Kidney (tissue), 22 donors: ENCODE measurements around the gene PCDHGA8. TPM values are rescaled to one million over a fixed set of nuclear protein-coding genes. Genes with fewer than 3 reads are reported as not detected.

ENCODE experiments used
- DNase-seq, 5 donors: peaks; one replicate each; pipeline ENCODE4 v3.0.0-alpha.2; 2013 to 2020
- FAIRE-seq: peaks from 2 replicates; lab custom pipeline; 2012; peaks lifted over from hg19 to GRCh38; lab: Jason Lieb, UNC
- H3K27ac ChIP-seq, 2 donors: one replicate each; pipeline ENCODE4 v1.7.0; 2013; ENCODE audit warnings: low read depth in 2 of 2, low read length in 2 of 2, inconsistent platforms in 1 of 2
- H3K27me3 ChIP-seq: one replicate; pipeline ENCODE4 v1.7.1; 2013; ENCODE audit warnings: low read length, inconsistent platforms; ENCODE audit not compliant: control insufficient read depth, insufficient read depth
- H3K36me3 ChIP-seq, 3 donors: one replicate each; pipeline versions ENCODE4 v1.7.0 to v1.7.1; 2013; ENCODE audit warnings: low read length in 3 of 3, control low read depth in 1 of 3, inconsistent platforms in 1 of 3; ENCODE audit not compliant: insufficient read depth in 3 of 3, control insufficient read depth in 2 of 3
- H3K4me1 ChIP-seq, 3 donors: one replicate each; pipeline versions ENCODE4 v1.7.0 to v1.7.1; 2013; ENCODE audit warnings: low read length in 3 of 3, inconsistent platforms in 1 of 3, low read depth in 1 of 3; ENCODE audit not compliant: control insufficient read depth in 2 of 3, insufficient read depth in 2 of 3
- H3K4me3 ChIP-seq, 3 donors: one replicate each; pipeline versions ENCODE4 v1.7.0 to v1.8.1; 2013; ENCODE audit warnings: low read length in 3 of 3, control low read depth in 1 of 3, inconsistent platforms in 1 of 3
- H3K9ac ChIP-seq, 3 donors: one replicate each; pipeline versions ENCODE4 v1.7.0 to v1.7.1; 2013; ENCODE audit warnings: low read length in 3 of 3, control low read depth in 1 of 3, inconsistent platforms in 1 of 3
- H3K9me3 ChIP-seq, 3 donors: one replicate each; pipeline versions ENCODE4 v1.7.0 to v1.7.1; 2013; ENCODE audit warnings: low read length in 3 of 3, control low read depth in 1 of 3, inconsistent platforms in 1 of 3; ENCODE audit not compliant: control insufficient read depth in 2 of 3, insufficient read depth in 1 of 3
- intact Hi-C: fragments of 100-400 bp; cut with DNase I; formaldehyde crosslinking; loops from one replicate; pipeline ENCODE4 v1.11.1; 2022
- long read RNA-seq, 10 donors: library from polyadenylated mRNA in 1 of 10; unstranded in 1 of 10; transcript quantifications; one replicate each; pipeline ENCODE4 v2.0.0 and lab custom pipeline, GENCODE V29; 2021 to 2026
- polyA plus RNA-seq: library from polyadenylated mRNA; stranded (reverse); fragments of 350-450 nt; fragmentation: Illumina TruSeq; extraction: RNeasy Lipid Tissue Mini Kit (QIAGEN cat#74804); gene quantifications from one replicate; pipeline ENCODE4 v1.2.3, GENCODE V29; 2014; ENCODE audit warnings: low read depth, low replicate concordance; ENCODE audit not compliant: insufficient read depth
- total RNA-seq: library from RNA; stranded (reverse); fragmentation: NEBNext Ultra II Directional; extraction: Animal tissue kit (Norgen Biotek cat#: 25700); gene quantifications from one replicate; pipeline ENCODE4 v1.2.1, GENCODE V29; 2021
- TF ChIP-seq, protein P1 (sequence below): IDR thresholded peaks from 3 replicates; pipeline ENCODE4 v1.5.1; 2012; ENCODE audit warnings: mild to moderate bottlenecking, moderate library complexity, borderline replicate concordance; ENCODE audit not compliant: insufficient read depth; ENCODE audit errors: extremely low read depth
- donor health status: control.
- donor health status: control.
- donor health status: control.
- donor health status: control.
- donor health status: control.
- donor health status: DM: yes; HTN: yes; CAD: no.
- donor health status: Normal renal cell carcinoma (clear cell type).

PCDHGA8 gene
- 1.8 TPM for total RNA-seq
- 0.09 TPM for polyA plus RNA-seq
- long read RNA-seq, donor 1, full-length matches to known transcripts: 2 of 2 reads
- long read RNA-seq, donor 1, partial matches to known transcripts: 0 of 2 reads
- long read RNA-seq, donor 1, other reads (novel, unspliced or antisense): 0 of 2 reads
- long read RNA-seq, donor 2, full-length matches to known transcripts: 2 of 2 reads
- long read RNA-seq, donor 2, partial matches to known transcripts: 0 of 2 reads
- long read RNA-seq, donor 2, other reads (novel, unspliced or antisense): 0 of 2 reads
- long read RNA-seq, donor 3: 0 reads
- long read RNA-seq, donor 4, full-length matches to known transcripts: 2 of 2 reads
- long read RNA-seq, donor 4, partial matches to known transcripts: 0 of 2 reads
- long read RNA-seq, donor 4, other reads (novel, unspliced or antisense): 0 of 2 reads
- long read RNA-seq, donor 5: 0 reads
- long read RNA-seq, donor 6, full-length matches to known transcripts: 1 of 1 reads
- long read RNA-seq, donor 6, partial matches to known transcripts: 0 of 1 reads
- long read RNA-seq, donor 6, other reads (novel, unspliced or antisense): 0 of 1 reads
- long read RNA-seq, donor 7: 0 reads
- long read RNA-seq, donor 8, full-length matches to known transcripts: 3 of 3 reads
- long read RNA-seq, donor 8, partial matches to known transcripts: 0 of 3 reads
- long read RNA-seq, donor 8, other reads (novel, unspliced or antisense): 0 of 3 reads
- long read RNA-seq, donor 9, full-length matches to known transcripts: 2 of 2 reads
- long read RNA-seq, donor 9, partial matches to known transcripts: 0 of 2 reads
- long read RNA-seq, donor 9, other reads (novel, unspliced or antisense): 0 of 2 reads
- long read RNA-seq, donor 10, full-length matches to known transcripts: 5 of 5 reads
- long read RNA-seq, donor 10, partial matches to known transcripts: 0 of 5 reads
- long read RNA-seq, donor 10, other reads (novel, unspliced or antisense): 0 of 5 reads

DNA sequence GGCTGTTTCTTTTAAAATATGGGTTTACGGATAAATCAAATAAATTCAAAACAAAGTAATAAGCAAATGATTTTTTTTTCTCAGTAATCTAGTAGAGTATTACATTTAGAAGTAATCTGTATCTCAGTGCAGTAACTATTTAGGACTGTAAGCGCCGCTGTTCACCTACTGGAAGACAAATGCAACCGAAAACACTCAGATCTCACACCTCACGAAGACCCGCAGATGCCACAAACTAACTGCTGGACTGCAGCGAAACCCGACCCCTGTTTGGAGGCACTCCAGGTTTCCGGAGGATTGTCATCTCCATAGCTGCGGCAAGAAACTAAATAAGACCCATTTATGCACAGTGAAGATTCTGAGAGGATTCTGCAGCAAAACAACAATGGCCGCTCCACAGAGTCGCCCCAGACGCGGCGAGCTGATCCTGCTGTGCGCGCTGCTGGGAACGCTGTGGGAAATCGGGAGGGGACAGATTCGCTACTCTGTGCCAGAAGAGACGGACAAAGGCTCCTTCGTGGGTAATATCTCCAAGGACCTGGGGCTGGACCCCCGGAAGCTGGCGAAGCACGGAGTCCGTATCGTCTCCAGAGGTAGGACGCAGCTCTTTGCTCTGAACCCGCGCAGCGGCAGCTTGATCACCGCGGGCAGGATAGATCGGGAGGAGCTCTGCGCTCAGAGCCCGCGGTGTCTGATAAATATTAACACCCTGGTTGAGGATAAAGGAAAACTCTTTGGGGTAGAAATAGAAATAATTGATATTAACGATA lies at the start of gene PCDHGA8:
Gene PCDHGA8 (plus strand): TSS at position 205 of the 770 bp plus-strand sequence. CDS start 181 bp downstream, at position 386.
- TF ChIP-seq, protein P1, sequence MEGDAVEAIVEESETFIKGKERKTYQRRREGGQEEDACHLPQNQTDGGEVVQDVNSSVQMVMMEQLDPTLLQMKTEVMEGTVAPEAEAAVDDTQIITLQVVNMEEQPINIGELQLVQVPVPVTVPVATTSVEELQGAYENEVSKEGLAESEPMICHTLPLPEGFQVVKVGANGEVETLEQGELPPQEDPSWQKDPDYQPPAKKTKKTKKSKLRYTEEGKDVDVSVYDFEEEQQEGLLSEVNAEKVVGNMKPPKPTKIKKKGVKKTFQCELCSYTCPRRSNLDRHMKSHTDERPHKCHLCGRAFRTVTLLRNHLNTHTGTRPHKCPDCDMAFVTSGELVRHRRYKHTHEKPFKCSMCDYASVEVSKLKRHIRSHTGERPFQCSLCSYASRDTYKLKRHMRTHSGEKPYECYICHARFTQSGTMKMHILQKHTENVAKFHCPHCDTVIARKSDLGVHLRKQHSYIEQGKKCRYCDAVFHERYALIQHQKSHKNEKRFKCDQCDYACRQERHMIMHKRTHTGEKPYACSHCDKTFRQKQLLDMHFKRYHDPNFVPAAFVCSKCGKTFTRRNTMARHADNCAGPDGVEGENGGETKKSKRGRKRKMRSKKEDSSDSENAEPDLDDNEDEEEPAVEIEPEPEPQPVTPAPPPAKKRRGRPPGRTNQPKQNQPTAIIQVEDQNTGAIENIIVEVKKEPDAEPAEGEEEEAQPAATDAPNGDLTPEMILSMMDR: no peak
- H3K9me3 ChIP-seq: peaks cover 4 to 68% (median 11%) of the 10 kb centered on the region in 3 donors
- DNase-seq (no peak), FAIRE-seq (no peak)
- H3K4me1 ChIP-seq: no peaks in the 10 kb centered on the region
- no peak within 1 kb of the TSS for H3K9ac ChIP-seq
- no peaks in the 10 kb centered on the region for H3K27me3 ChIP-seq
- intact Hi-C loops: no loop called here
- H3K4me3 ChIP-seq: no peak within 1 kb of the TSS
- H3K36me3 ChIP-seq: no peaks in the 10 kb centered on the region
- no peak within 1 kb of the TSS for H3K27ac ChIP-seq

DNA sequence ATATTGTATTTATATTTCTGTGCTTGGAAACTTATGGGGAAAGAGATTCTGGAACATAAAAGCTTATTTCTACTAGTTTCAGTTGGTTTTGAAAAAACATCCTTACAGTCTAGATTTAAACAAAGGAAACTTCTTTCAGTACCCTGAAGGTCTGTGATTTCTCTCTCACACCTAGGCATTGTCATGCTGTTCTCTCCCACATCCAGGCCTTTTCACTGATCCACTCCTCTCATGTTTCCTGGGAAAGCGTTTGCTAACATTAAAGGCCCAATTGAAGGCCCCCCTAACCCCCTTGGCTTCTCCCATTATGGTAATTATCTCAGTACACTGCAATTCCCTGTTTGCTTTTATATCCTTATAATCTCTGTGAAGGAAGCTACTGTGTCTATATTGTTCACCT lies 49.7 kb upstream of the PCDHGA8 start:
- Histone ChIP-seq H3K9me3 (peaks cover 2 to 59% (median 25%) of the 10 kb centered on the region in 3 donors), H3K27me3 (no peaks in the 10 kb centered on the region), H3K36me3 (no peaks in the 10 kb centered on the region), H3K4me3 (no peak overlapping the region), H3K27ac (no peak overlapping the region), H3K4me1 (no peaks in the 10 kb centered on the region), H3K9ac (no peak overlapping the region)
- no peak for FAIRE-seq
- intact Hi-C loops: no loop called here
- no peak for DNase-seq
- TF ChIP-seq, protein P1: no peak

DNA sequence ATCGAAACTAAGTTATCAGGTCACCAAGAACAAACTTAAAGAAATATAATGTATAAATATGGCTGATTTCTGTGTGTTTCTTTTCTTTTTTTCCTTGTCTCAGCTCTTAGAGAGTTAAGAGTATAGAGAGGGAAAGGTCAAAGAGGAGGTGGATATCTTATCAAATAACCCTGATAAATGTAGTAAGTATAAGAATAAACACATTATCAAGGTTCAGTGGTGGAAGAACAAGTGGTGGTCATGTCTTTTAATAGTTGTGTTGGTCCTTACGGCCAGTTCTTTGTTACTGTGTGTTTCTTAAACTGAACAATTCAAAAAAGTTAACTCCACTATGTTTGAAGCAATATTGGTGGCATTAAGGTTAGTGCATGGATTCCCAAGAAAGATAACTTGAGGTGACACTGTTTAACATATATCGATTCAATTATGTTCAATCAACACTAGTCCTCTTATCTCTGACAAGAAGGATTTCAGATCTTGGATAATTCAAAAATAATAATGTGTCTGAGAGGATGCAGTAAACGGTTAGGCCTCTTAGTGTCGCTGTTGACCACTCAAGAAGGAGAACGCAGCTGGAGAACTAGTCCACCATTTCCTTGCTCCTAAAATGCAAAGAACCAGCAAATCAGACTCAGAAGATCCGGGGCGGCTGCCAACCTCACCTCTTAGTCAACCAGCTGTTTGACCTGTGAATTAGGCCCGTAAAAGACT lies 49.0 kb upstream of the PCDHGA8 start, which contains the start of gene PCDHGA3:
Gene PCDHGA3 (plus strand): TSS at position 588 of the 711 bp plus-strand sequence. CDS start 205 bp downstream, outside the sequence.
- Histone ChIP-seq H3K36me3 (no peaks in the 10 kb centered on the region), H3K4me3 (peak within 1 kb of the TSS in 2 of 3 donors; percentile 40 to 41), H3K9ac (no peak within 1 kb of the TSS), H3K4me1 (no peaks in the 10 kb centered on the region), H3K27ac (no peak within 1 kb of the TSS), H3K9me3 (peaks cover 2 to 53% (median 19%) of the 10 kb centered on the region in 3 donors), H3K27me3 (no peaks in the 10 kb centered on the region)
- peak in 2 of 5 donors; percentile 19 to 28 for DNase-seq
- no peak for FAIRE-seq
- intact Hi-C loops: no loop called here
- TF ChIP-seq, protein P1: no peak
